Measurements from ENCODE around the gene TMEM248. TPM values are rescaled to one million over a fixed set of nuclear protein-coding genes. Genes with fewer than 3 reads are reported as not detected.

The TMEM248 gene
- total RNA-seq, 2 experiments from 2014 or later = 80.0 to 91.4 TPM

Other genes with a start within 250 kb of the TMEM248 start
- 10 to 100 TPM; 23.2 to 23.8 TPM for gene RABGEF1, start 180.5 kb upstream of the TMEM248 start, total RNA-seq
- 10 to 100 TPM; 40.1 to 40.8 TPM for gene SBDS, start 74.4 kb downstream of the TMEM248 start, total RNA-seq
- 10 to 100 TPM; 16.1 to 17.8 TPM for gene TYW1, start 75.6 kb downstream of the TMEM248 start, total RNA-seq